Osteocyte (in vitro differentiated cells): ENCODE data around the gene LRRC36. TPM values are rescaled to one million over a fixed set of nuclear protein-coding genes. Genes with fewer than 3 reads are reported as not detected.

ENCODE experiments used
- DNase-seq: peaks from one replicate; pipeline ENCODE4 v3.0.0; 2021; ENCODE audit warnings: mixed read lengths; ENCODE audit not compliant: unreplicated experiment; ENCODE audit errors: extremely low spot score
- H3K27ac Mint-ChIP-seq: one replicate; pipeline ENCODE4 v1.8.0; 2021; ENCODE audit warnings: mild to moderate bottlenecking, mixed read lengths; ENCODE audit not compliant: unreplicated experiment
- H3K27me3 Mint-ChIP-seq: one replicate; pipeline ENCODE4 v1.8.0; 2021; ENCODE audit warnings: mixed read lengths; ENCODE audit not compliant: unreplicated experiment
- H3K36me3 Mint-ChIP-seq: one replicate; pipeline ENCODE4 v1.8.0; 2021; ENCODE audit warnings: mixed read lengths; ENCODE audit not compliant: unreplicated experiment
- H3K4me1 Mint-ChIP-seq: one replicate; pipeline ENCODE4 v1.8.0; 2021; ENCODE audit warnings: mixed read lengths; ENCODE audit not compliant: unreplicated experiment
- H3K4me3 Mint-ChIP-seq: one replicate; pipeline ENCODE4 v1.8.0; 2021; ENCODE audit warnings: mild to moderate bottlenecking, moderate library complexity, mixed read lengths; ENCODE audit not compliant: unreplicated experiment
- H3K9me3 Mint-ChIP-seq: one replicate; pipeline ENCODE4 v1.8.0; 2021; ENCODE audit warnings: mixed read lengths; ENCODE audit not compliant: unreplicated experiment
- long read RNA-seq: library from polyadenylated mRNA; unstranded; transcript quantifications from one replicate; pipeline ENCODE4 v2.0.0, GENCODE V29; 2021
- total RNA-seq: library from RNA; stranded (reverse); gene quantifications from 2 replicates; pipeline ENCODE4 v1.2.1, GENCODE V29; 2021
- TF ChIP-seq, protein P1 (sequence below): fragments of 200-600 bp; sonication (generic); IDR thresholded peaks from 2 replicates; pipeline ENCODE4 v1.5.0; 2021; ENCODE audit warnings: antibody characterized with exemption, mild to moderate bottlenecking, moderate library complexity

LRRC36 gene, protein sequence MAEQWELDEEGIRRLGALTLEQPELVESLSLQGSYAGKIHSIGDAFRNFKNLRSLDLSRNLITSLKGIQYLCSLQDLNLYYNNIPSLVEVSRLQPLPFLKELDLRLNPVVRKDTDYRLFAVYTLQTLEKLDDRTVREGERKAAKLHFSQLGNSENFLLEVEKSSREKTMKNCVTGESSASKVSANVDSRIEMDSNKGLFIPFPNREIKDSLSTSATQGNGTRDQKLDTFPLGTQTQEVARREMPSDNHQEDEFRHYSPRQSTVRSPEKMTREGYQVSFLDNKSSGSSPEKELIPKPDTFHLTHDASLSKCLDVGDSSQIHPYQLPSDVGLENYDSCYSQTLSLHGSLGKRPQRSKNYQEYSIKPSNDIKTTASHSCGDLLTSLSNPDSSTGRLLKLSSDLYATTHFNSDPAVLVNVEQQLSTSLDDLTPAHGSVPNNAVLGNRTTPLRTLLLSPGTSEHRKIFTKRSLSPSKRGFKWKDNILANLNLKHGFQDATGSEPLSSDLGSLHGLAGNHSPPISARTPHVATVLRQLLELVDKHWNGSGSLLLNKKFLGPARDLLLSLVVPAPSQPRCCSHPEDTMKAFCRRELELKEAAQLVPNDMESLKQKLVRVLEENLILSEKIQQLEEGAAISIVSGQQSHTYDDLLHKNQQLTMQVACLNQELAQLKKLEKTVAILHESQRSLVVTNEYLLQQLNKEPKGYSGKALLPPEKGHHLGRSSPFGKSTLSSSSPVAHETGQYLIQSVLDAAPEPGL
- total RNA-seq, result not detected in 2 replicates
- long read RNA-seq, result 0 reads

DNA sequence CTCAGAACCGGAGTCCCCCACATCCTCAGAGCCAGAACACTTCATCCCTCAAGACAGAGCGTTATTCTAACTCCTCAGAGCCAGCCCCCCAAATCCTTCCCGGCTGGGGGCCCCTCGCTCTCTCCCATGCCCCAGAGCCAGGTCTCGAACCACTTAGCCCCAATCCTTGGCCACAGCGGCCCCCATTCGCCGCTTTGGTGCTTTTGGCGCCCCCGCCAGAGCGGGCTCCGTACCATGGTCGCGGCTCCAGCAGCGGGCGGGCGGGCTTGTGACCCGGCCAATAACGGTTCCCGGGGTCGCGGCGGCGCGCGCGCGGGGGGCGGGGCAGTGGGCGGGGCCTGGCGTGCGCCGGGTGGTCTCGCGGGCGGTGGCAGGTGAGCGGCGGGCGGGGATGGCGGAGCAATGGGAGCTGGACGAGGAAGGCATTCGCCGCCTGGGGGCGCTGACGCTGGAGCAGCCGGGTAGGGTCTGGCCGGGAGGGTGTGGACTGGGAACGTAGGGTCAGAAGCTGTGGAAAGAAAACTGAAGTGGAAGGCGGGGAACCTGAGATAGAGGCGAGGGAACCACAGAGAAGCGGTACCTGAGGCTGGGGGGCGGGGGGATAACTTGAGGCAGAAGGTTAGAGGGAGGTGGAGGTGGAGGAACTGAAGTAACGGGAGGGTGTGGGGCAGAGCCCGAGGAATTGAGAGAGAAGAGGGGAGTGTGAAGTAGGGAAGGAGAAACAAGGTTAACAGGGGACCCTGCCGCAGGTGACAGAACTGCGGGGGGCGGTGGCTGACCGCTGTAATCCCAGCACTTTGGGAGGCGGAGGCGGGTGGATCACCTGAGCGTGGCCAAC is at the start of gene LRRC36, which contains the start of gene KCTD19:
Gene LRRC36, plus strand, starts transcription at position 344 of the 838 bp plus-strand sequence. Its CDS starts 48 bp downstream, at position 392.
Gene KCTD19, minus strand, starts transcription at position 270 of the 838 bp plus-strand sequence. Its CDS starts 34 bp downstream, at position 236.
- TF ChIP-seq, protein P1, sequence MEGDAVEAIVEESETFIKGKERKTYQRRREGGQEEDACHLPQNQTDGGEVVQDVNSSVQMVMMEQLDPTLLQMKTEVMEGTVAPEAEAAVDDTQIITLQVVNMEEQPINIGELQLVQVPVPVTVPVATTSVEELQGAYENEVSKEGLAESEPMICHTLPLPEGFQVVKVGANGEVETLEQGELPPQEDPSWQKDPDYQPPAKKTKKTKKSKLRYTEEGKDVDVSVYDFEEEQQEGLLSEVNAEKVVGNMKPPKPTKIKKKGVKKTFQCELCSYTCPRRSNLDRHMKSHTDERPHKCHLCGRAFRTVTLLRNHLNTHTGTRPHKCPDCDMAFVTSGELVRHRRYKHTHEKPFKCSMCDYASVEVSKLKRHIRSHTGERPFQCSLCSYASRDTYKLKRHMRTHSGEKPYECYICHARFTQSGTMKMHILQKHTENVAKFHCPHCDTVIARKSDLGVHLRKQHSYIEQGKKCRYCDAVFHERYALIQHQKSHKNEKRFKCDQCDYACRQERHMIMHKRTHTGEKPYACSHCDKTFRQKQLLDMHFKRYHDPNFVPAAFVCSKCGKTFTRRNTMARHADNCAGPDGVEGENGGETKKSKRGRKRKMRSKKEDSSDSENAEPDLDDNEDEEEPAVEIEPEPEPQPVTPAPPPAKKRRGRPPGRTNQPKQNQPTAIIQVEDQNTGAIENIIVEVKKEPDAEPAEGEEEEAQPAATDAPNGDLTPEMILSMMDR, result peak; percentile 56
- H3K36me3 Mint-ChIP-seq, result no peaks in the 10 kb centered on the region
- peak within 1 kb of the TSS; percentile 69 for H3K4me3 Mint-ChIP-seq
- H3K9me3 Mint-ChIP-seq, result no peaks in the 10 kb centered on the region
- peaks cover 34% of the 10 kb centered on the region for H3K27me3 Mint-ChIP-seq
- no peak within 1 kb of the TSS for H3K27ac Mint-ChIP-seq
- DNase-seq, result peak; percentile 85
- peaks cover 13% of the 10 kb centered on the region for H3K4me1 Mint-ChIP-seq

DNA sequence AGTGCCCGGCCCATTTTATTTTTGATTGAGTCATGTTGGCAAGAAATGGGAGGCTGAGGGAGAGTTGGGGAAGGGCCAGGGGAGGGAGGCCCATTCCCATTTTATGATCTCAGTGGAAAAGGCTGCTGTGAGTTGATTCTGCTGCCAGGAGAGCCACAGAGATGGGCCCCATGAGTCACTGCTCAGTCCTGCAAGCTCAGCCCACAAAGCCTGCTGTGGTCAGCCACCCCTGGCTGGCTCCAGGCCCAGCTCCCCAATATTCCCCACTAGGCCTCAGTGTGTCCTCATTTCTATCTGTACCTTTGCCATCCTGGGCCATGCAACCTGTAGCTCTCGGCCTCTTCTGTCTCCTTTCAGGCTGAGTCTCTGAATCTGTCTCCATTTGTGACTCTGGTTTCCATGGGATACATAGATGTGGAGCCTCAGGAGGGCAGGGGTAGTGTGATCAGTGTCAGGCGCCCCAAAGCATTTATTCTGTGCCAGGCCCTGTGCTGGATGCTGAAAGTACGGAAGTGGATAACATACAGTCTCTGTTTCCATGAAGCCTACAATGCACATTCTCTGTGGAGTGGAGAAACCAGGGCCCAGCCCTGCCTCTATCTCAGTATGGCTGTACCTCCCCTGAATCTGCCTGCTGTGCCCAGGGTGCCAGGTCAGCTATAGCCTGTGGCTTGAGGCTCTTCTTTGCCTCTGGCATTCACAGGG is 49.2 kb upstream of the LRRC36 start:
- no peaks in the 10 kb centered on the region for H3K9me3 Mint-ChIP-seq
- peak overlapping the region; percentile 95 for H3K27ac Mint-ChIP-seq
- no peaks in the 10 kb centered on the region for H3K36me3 Mint-ChIP-seq
- H3K4me1 Mint-ChIP-seq, result peaks cover 23% of the 10 kb centered on the region
- no peak for DNase-seq
- peak overlapping the region; percentile 32 for H3K4me3 Mint-ChIP-seq
- TF ChIP-seq, protein P1, result no peak
- H3K27me3 Mint-ChIP-seq, result no peaks in the 10 kb centered on the region

DNA sequence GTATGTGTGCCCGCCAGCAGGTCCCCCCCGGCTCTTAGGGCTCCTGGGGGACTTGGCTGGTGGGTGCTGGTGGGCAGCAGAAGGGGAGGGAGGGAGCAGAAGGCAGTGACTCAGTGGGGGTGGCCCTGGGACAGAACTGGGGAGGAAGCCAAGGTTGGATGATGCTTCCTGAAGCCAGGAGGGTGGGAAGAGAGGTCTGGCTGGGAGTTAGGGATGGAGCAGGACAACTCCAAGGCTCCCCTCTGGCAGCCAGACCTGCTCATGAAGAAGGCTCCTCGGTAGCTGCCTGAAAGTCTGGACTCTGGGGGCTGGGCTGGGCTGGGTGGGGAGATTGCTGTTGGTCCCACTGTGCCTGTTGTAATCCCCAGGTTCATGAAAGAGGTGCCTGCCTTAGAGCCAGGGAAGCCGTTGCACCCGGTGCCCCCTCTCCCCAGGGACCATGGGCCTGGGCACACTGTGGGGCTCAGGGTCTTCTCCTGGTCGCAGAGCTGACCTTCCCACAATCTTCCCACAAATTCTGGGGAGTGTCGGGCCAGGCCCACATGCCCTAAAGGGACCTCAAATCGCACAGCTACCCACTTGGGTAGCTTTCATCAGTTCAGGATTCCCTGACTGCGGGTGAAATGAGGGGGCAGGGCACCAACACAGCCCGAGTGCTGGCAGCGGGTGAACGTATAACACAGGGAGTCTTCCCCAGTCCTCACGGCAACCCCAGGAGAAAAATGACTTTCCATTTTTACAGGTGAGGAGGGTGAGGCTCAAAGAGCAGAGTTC is 48.4 kb upstream of the LRRC36 start:
- no peaks in the 10 kb centered on the region for H3K36me3 Mint-ChIP-seq
- TF ChIP-seq, protein P1, result no peak
- H3K4me1 Mint-ChIP-seq, result peaks cover 23% of the 10 kb centered on the region
- no peak for DNase-seq
- H3K4me3 Mint-ChIP-seq, result peak overlapping the region; percentile 64
- H3K9me3 Mint-ChIP-seq, result no peaks in the 10 kb centered on the region
- no peaks in the 10 kb centered on the region for H3K27me3 Mint-ChIP-seq
- H3K27ac Mint-ChIP-seq, result peak overlapping the region; percentile 95

DNA sequence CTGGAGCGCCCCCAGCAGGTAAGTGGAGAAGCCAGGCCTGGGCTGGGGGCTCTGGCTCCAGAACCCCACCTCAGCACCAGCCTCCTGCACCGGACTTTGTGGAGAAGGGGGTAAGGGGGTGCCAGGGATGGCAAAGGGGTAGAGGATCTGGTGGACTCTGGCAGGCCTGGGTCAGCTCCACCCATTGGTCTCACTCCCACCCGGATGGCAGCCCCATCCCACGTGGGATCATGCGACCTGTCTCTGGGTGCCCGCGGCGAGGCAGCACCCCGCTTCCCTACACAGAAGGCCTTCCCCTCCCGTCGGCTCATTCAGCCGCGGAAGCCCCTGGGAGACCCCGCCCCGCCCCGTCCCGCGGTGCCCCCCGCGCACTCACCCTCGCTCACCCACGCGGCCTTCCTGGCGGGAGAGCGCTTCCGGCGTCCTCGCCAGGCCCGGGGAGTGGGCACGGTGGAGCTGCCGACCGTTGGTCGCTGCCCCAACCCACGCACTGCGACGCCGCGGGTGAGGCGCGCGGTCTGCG is 47.8 kb upstream of the LRRC36 start:
- Mint-ChIP-seq H3K36me3 (peaks cover 3% of the 10 kb centered on the region), H3K9me3 (no peaks in the 10 kb centered on the region), H3K4me1 (peaks cover 28% of the 10 kb centered on the region), H3K4me3 (peak overlapping the region; percentile 64), H3K27ac (peak overlapping the region; percentile 79), H3K27me3 (no peaks in the 10 kb centered on the region)
- DNase-seq, result no peak
- TF ChIP-seq, protein P1, result no peak
